Fibroblast of skin of right quadriceps (primary cell): Measurements from ENCODE around the gene GPR31.

Experiments
- DNase-seq: peaks from one replicate; pipeline ENCODE4 v3.0.0-alpha.2; 2013

GPR31 gene

GRCh38 chr6:167137081-167137480 is 20.7 kb downstream of the GPR31 start:
- no peak for DNase-seq

DNA sequence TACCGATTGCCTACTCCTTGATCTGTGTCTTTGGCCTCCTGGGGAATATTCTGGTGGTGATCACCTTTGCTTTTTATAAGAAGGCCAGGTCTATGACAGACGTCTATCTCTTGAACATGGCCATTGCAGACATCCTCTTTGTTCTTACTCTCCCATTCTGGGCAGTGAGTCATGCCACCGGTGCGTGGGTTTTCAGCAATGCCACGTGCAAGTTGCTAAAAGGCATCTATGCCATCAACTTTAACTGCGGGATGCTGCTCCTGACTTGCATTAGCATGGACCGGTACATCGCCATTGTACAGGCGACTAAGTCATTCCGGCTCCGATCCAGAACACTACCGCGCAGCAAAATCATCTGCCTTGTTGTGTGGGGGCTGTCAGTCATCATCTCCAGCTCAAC is 21.4 kb downstream of the GPR31 start:
- DNase-seq: no peak

- DNase-seq: no peak
These were observed 23.1 kb downstream of the GPR31 start for GRCh38 chr6:167134448-167135328.

DNA sequence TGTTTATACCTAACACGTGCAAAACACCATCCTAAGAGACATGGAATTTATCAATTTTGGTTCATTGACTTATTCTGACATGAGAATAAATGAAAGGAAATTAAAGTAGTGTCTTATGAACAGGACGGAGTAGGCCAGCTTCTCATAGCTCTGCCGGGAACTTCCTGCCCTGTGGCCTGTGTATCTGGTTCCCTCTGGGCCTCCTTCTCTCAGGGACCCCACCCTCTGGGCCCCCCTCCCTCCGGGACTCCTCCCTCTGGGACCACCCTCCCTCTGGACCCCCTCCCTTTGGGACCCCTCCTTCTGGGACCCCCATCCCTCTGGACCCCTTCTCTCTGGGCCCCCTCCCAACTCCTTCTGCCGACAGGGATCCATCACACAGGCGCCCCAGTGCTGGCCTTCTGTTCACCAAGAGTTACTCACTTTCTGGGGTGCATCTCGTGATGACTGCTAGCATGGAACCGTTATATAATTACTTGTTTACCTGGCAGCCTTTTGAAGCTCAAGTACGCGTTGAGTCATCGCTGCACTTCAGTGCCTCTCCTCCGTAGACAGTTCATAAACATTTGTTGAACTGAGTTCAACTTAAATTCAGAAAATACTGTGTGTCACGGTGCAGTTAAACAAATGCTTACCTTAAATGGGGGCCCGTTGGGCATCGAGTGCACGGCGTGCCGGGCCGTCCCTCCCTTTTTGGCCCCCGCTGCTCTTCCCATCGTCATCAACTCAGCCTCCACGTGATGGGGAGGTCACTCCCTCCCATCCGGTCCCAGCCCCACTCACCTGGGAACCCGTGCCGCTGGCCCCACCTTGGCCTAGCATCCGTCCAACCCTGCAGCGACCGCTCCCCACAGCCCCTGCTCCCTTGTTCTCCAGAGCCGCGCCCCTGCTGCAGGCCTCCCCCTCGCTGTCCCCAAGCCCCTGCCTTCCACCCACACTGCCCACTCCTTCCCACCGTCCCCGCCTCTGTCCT is 26.8 kb downstream of the GPR31 start:
- no peak for DNase-seq

GRCh38 chr6:167130008-167130677 is 27.6 kb downstream of the GPR31 start:
- DNase-seq: no peak

DNA sequence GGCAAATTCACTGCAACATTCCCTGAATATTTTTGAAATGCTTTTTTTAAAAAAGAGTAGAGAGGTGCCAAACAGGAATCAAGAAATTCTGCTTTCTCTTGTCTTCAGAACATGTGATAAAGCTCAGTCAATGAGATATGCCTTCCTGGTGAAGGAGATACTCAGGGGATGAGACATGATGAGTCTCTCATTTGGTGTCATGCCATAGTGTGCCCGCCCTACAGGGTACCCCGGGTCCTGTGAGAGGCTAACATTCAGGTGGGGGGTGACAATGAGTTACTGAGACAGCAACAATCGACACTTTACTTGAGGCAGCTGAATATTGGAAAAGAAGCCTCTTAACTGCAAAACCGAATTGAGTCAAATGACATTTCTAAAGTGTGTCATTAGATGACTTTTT is 28.2 kb downstream of the GPR31 start:
- DNase-seq: no peak

GRCh38 chr6:167129159-167129558 is 28.6 kb downstream of the GPR31 start:
- no peak for DNase-seq

DNA sequence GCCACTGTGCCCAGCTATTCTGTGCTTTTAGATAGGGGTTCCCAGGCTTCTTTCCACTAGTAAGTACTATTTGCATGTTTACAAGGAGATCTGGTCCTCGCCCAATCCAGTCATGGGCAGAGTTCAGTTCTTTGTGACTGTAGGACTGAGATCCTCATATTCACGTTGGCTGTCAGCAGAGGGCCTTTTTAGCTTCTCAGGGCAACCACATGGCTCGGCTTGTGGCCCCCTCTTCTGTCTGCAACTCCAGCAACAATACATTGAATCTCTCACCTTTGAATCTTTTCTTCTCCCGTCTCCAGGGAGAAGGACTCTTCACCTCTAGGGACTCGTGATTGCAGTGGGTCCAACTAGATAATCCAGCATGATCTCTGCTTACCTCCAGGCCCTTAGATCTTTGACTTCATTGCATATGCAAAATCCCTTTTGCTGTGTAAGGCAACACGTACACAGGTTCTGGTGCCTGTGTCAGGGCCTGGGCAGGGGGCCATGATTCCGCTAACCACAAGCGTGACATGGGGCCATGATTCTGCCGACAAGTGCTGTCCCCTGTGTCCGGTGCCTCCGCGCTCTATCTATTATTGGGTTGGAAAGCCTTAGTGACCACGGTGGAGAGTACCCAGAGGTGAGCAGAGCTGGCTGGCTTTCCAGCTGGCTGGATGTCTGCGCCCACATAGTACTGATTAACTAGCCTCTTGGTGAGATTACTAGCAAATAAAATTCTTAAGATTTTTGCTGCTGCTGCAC is 29.8 kb downstream of the GPR31 start:
- no peak for DNase-seq

DNA sequence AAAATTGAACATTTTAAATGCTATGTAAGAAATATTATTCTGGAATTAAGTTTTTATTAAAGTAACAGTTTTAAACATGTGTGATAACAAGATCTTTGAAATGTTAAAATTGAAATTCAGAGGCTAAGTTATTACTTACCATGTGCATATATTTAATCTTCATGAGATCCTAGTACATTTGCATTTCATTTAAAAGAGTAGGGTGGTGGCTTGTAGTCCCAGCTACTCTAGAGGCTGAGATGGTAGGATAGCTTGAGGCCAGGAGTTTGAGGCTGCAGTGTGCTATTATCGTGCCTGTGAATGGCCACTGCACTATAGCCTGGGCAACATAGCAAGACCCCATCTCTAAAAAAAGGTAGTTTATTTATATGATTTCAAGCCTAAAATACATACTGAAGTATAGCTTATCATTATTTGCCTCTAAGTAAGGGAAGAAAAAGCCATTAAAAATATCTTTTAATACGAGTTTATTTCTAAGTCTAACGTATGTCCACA is 31.9 kb downstream of the GPR31 start:
- DNase-seq: no peak

DNA sequence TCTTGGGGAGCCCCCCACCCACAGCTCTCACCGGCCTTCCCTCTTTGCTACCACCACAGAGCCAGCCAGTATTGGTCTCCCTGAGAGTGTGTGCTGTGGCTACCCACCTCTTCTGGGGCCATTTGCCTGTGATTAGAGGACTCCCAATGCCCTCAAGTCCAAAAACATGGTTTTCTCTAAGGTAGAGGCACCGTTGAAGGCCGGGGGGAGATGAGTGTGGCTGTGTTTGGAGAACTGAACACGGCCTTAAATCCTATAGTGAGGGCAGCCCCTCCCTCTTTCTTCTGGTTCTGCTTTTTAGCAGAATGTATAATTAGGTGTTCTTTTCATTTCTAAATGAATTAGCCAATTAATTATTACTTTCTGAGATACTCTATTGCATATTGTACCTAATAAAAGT is 32.4 kb downstream of the GPR31 start:
- DNase-seq: no peak

- DNase-seq: no peak
These were observed 33.0 kb downstream of the GPR31 start for GRCh38 chr6:167124753-167125152.

- DNase-seq: no peak
These were observed 34.7 kb downstream of the GPR31 start, which contains the start of gene CCR6 for GRCh38 chr6:167122827-167123657. CCR6 (plus strand) TSS chr6:167123096; CDS start chr6:167136135, 13,039 bp downstream.

- DNase-seq: no peak
These were observed 35.5 kb downstream of the GPR31 start for GRCh38 chr6:167122041-167122826.

GRCh38 chr6:167121335-167121841 is 36.4 kb downstream of the GPR31 start:
- no peak for DNase-seq

- no peak for DNase-seq
These were observed 37.2 kb downstream of the GPR31 start for GRCh38 chr6:167120583-167120903.

- no peak for DNase-seq
These were observed 37.9 kb downstream of the GPR31 start for GRCh38 chr6:167119670-167120582.

DNA sequence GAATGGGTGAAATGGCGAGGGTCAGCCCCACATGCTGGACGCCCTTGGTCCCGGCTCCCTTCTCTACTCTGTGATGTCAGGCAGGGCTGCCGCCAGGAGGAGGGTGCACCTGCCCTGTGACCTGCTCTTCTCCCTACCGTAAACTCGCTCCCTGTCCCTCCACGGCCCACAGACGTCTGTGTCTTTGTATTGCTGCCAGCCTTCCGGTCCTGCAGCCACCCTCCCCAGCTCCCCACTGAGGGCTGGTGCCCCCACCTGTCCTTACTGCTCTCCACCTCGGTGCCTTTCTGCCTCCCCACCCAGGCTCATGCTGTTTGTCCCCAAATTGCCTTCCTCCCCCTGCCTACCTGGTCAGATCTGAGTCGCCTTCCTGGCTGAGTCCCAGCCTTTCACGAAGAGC is 38.9 kb downstream of the GPR31 start:
- no peak for DNase-seq

DNA sequence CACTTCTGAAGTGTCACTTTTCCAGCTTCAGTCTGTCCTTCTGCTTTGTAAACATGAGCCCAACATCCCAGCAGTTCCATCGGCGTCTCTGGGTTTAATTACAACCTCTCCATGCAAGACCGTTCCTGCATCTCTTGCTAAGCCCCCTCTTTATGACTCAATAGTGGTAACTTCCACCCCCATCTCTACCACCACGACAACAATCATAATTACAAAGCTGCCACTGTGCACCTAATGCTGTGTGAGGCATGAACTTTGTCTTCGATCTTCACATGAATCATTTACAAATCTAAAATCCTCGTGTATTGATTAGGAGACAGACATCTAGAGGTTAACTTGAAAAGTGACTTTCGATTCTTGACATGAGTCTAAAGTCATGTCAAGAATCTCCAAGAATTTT is 39.8 kb downstream of the GPR31 start:
- DNase-seq: no peak

DNA sequence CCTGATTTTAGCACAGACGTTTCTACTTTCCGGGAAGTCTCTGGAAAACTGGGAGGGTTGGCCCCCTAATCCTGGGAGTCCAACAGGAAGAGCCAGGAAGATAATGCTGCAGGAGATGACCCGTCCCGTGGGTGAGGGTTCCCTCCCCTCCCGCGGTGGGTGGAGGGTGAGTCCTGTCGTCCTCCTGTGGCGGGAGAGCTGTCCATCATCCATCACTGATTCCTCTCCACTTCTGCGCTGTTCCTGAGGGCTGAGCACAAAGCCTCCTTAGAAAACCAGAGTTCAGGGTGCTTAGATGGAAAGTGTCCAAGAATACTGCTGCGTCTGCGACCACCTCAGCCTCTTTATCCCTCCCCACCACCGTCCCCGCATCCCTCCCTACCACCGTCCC is 40.9 kb downstream of the GPR31 start:
- no peak for DNase-seq
